HG02571 (cell line): Measurements from ENCODE around the gene HVCN1.
"Not testable (repeated sequence)": the region's sequence is repeated elsewhere in the genome, so short reads cannot be mapped to it uniquely, and the experiment has no call there.

Experiments
- ATAC-seq: cut with Tn5 transposase; IDR thresholded peaks from one replicate; pipeline ENCODE4 v1.9.1; 2021; ENCODE audit warnings: mild to moderate bottlenecking, moderate library complexity; ENCODE audit not compliant: unreplicated experiment

The HVCN1 gene

GRCh38 chr12:110668480-110669192 is 20.3 kb downstream of the HVCN1 start:
- no peak for ATAC-seq

GRCh38 chr12:110667671-110668070 is 21.2 kb downstream of the HVCN1 start:
- ATAC-seq: no peak

- ATAC-seq: no peak
These were observed 22.0 kb downstream of the HVCN1 start for GRCh38 chr12:110666892-110667291.

GRCh38 chr12:110661337-110661972 is 27.5 kb downstream of the HVCN1 start:
- ATAC-seq: peak; percentile 85

GRCh38 chr12:110658878-110659277 is 30.0 kb downstream of the HVCN1 start:
- no peak for ATAC-seq

GRCh38 chr12:110658242-110658641 is 30.7 kb downstream of the HVCN1 start:
- no peak for ATAC-seq

- ATAC-seq: no peak
These were observed 31.2 kb downstream of the HVCN1 start for GRCh38 chr12:110657747-110658146.

- no peak for ATAC-seq
These were observed 32.8 kb downstream of the HVCN1 start for GRCh38 chr12:110656071-110656655.

- ATAC-seq: not testable (repeated sequence)
These were observed 34.7 kb downstream of the HVCN1 start for GRCh38 chr12:110654238-110654637.

- no peak for ATAC-seq
These were observed 39.5 kb downstream of the HVCN1 start for GRCh38 chr12:110649341-110649847.

GRCh38 chr12:110647631-110648040 is 41.3 kb downstream of the HVCN1 start:
- no peak for ATAC-seq

GRCh38 chr12:110641521-110641920 is 47.4 kb downstream of the HVCN1 start:
- no peak for ATAC-seq

GRCh38 chr12:110640275-110641025 is 48.5 kb downstream of the HVCN1 start:
- no peak for ATAC-seq

- ATAC-seq: no peak
These were observed 49.4 kb downstream of the HVCN1 start for GRCh38 chr12:110639336-110640141.

GRCh38 chr12:110638796-110639195 is 50.1 kb downstream of the HVCN1 start:
- ATAC-seq: no peak

GRCh38 chr12:110637869-110638441 is 51.0 kb downstream of the HVCN1 start:
- no peak for ATAC-seq

GRCh38 chr12:110636516-110636915 is 52.4 kb downstream of the HVCN1 start:
- ATAC-seq: no peak

GRCh38 chr12:110635055-110635454 is 53.9 kb downstream of the HVCN1 start:
- no peak for ATAC-seq

GRCh38 chr12:110627500-110628195 is 61.3 kb downstream of the HVCN1 start:
- no peak for ATAC-seq
